Measurements from ENCODE around the gene HCN2.
"Not testable (repeated sequence)": the region's sequence is repeated elsewhere in the genome, so short reads cannot be mapped to it uniquely, and the experiment has no call there.

HCN2 gene

DNA sequence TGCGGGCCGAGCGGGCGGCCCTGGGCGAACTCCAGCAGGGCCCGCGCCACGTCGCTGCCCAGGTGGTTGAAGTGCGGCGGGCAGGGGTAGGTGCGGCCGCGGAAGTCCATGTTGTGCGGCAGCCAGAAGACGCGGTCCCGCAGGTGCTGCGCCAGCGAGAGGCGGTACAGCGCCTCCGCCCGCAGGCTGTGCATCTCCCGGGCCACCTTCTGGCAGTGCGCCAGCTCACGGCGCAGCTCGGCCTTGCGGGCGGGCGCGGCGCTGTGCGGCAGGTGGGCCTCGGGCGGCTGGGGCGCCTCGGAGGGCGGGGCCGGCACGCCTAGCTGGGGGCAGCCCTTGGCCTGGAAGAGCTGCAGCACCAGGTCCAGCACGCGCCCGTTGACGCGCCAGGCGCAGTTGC, 31.5 kb downstream of the HCN2 start:
- DNase-seq (ENCODE audit: low spot score) = not testable (repeated sequence)

DNA sequence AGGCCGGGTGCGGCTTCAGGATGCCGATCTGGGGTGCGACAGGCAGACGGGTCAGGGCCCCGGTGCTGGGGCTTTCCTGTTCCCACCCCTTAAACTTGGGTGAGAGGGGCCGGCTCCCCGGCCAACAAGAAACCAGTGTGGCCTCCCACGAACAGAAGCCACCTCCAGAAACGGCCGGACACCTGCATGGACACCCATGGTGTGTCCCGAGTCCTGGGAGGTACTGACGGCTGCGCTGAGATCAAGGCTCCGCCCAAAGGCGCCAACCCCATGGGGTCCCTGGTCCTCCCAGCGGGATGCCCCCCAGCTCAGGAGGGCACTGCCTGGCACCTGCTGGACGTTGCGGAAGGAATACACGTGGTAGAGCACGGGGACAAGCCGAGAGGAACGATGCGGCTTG, 32.1 kb downstream of the HCN2 start:
- no peak for DNase-seq (ENCODE audit: low spot score)

DNA sequence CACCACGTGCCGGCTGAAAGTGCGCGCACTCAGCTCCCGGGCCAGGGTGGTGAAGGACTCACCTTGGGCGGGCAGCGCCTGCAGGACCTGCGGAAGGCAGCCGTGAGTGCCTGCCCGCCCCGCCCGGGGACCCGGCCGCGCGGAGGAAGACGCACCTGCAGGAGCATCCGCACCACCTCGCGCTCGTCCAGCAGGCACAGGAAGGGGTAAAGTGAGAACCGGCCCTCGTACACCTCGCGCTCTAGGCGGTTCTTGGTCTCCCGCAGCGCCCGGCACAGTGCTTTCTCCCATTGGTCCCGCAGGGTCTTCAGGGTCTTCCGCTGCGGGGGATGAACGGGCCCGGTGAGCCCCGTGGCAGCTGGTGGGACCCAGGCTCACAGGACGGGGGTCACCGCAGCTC, 33.0 kb downstream of the HCN2 start:
- no peak for DNase-seq (ENCODE audit: low spot score)

DNA sequence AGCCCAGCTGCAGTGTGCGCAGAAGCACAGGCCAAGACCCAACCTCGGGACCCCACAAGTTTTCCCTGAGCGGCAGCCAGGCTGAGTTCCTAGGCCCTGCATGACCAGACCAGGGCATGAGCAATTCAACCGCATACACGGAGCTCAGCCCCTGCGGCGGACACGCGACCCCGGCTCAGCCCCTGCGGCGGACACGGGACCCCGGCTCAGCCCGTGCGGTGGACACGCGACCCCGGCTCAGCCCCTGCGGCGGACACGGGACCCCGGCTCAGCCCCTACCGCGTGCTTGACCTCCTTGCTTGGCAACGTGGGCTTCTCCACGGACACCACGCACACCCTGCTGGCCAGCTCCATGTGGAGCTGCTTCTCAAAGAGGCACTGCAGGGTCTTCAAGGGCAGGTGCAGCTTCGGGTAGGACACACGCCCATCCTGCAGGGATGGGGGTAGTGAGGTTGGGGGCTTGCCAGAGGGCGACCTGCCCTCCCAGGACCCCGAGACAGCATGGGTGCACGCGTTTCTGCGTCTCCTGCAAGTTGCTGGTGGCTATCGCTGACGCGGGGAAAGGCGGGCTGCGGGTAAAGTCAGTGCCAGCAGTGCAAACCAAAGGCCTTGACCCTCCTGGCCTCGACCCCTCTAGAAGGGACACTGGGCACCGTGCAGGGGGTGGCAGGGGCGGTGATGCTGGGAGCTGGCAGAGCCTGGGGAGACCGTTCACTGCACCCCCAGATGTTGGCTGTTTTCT, 33.7 kb downstream of the HCN2 start:
- no peak for DNase-seq (ENCODE audit: low spot score)

DNA sequence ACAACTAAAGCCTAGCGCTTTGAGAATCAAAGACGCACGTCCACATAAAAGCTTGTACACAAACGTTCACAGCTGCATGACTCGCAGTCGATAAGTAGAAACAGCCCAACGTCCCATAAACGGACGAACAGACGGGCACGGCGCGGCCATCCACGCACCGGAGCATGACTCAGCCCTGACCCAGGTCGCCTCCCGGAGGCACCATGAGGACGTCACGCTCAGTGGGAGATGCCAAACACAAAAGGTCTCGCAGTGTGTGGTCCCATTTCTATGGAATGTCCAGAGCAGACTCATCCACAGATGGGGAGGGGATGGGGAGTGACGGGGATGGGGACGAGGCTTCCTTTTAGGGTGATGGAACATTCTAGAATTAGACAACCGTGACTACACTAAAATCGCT, 34.3 kb downstream of the HCN2 start:
- no peak for DNase-seq (ENCODE audit: low spot score)

DNA sequence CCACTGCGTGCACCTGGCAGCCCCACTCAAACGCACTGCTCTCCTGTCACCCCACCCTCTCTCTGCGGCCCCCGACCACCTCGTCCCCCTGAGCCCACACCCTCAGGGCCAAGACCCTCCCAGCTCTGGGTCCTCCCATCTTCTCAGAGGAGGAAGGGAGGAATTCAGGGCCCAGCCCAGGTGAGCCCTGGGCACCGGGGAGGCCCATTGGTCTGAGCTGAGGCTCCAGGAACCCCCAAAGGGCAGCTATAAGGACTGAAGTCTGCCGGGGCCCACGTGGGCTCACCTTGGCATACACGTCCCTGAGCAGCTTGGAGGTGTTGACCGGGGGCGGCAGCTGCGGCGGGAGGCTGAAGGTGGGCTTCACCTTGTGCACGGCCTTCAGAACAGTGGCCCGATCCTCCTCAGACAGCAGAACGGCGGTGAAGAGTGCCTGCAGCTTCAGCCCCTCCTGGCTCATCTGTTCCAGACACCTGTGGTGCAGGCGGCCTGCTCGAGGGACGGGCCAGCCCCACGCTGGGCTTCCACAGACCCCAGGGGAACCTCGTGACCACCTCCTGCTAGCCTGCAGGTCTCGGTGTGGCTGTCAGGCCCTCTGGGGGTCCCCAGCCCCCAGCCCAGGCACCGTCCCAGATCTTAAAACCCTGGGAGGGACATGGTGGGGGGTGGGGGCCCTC, 34.9 kb downstream of the HCN2 start:
- DNase-seq (ENCODE audit: low spot score) = no peak

DNA sequence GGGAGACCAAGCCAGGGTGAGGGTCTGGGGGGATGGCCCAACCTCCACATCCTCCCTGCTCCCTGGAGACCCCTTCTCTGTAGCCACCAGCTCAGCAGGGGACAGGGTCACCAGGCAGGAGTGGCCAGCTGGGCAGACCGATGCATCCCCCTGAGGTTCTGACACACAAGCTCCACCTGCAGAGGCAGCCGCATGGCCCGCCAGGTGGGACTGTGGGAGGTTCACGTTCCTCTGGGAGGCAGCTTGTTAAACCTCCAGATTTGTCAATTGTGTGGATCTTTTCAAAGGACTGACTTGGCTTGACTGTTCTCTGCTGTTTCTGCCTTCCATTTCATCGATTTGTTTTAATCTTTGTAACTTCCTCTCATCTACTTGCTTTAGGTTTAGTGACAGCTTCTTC, 35.6 kb downstream of the HCN2 start:
- DNase-seq (ENCODE audit: low spot score) = no peak

DNA sequence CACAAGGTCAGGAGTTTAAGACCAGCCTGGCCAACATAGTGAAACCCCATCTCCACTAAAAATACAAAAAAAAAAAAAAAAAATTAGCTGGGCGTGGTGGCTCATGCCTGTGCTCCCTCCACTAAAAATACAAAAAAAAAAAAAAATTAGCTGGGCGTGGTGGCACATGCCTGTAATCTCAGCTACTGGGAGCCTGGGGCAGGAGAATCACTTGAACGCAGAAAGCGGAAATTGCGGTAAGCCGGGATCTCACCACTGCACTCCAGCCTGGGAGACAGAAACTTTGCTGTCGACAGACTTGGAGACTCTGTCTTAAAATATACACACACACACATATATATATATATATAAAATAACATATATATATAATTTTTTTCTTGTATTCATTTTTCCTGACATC, 36.9 kb downstream of the HCN2 start:
- DNase-seq (ENCODE audit: low spot score) = not testable (repeated sequence)

DNA sequence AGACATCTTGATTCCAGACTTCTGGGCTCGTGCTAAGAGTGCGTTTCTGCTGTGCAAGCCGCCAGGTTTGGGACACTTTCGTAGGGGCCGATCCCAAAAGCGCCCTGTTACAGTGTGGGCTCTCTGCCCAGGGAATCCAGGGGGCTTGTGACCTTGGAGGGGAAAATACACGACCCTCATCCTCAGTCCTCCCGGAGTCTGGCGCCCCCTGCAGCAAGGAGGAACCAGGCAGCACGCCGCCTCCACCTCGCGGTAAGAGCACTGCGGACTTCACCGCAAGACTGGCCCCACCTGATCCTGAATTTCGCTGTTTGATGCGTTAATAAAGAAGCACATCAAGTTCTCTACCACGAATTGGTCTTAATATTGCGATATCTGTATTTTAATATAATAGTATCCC, 38.5 kb downstream of the HCN2 start:
- DNase-seq (ENCODE audit: low spot score) = no peak

DNA sequence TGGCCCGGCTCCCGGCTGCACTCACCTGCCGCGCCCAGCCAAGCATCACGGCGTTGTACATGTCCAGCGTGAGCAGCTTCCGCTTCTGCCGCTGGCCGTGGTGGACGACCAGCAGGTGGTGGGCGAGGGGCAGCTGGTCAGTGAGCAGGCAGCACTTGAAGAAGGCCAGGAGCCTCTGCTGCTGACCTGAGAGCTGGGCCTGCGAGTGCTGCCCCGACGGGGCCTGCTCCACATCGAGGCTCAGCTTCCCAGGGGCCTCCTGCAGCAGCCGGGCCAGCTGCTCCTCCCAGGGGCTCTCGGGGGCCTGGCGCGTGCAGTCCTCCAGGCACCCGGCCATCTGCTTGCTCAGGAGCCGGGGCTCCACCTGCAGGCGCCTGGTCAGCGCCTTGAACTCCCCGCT, 39.8 kb downstream of the HCN2 start:
- not testable (repeated sequence) for DNase-seq (ENCODE audit: low spot score)

DNA sequence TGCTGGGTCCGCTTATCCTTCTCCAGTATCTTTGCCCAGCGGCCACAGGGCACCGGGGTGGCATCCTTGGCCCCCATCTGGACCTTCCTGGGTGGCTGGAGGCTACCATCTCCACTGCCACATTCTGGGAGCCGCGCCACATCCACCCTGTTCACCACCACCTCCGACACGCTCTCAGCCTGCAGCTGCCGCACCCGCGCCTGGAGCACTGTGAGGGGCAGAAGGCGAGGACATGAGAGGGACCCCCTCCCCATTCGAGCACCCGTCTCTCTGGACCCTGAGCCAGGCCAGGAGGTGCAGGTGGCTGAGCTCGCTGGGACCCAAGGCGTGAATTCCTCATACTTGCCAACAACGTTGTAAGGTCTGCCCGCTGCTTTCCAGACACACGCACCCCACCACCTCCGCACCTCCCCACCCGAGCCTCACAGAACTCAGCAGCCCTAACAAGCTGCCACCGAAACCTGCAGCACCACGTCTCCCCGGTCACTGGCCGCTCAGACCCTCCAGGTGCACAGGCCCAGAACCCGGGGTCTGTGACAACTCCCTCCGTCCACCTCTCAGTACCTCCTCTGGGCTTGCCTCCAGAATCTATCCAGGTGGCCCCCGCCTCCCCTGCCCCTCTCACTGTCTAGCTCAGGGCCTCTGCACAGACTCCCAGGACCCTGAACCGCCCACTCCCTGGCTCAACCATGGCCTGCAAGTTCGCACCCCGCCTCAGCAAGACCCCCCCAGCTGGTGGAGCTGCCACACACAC, 40.5 kb downstream of the HCN2 start:
- DNase-seq (ENCODE audit: low spot score) = no peak

DNA sequence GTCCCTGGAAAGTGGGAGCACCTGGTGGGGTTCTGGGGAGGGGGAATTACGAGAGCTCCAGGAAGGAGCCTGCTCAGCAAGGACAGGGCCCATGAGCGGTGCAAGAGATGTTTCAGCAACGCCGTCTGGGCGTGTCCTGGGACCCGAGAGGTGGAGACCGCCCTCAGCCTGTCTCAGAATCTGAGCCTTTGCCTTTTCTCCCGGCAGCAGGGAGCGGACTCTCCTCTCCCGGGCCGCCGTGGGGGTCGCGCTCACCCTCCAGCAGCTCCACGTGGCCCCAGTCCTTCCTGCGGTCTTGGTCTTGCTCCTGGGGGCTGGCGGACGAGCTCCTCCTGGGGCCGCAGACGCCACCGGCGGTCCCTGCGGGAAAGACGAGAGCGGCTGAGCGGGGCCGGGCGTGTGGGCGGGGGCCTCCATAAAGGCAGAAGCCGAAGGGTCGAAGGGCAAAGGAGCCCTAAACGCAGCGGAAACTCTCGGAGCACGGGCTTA, 42.9 kb downstream of the HCN2 start:
- peak; percentile 72 for DNase-seq (ENCODE audit: low spot score)

DNA sequence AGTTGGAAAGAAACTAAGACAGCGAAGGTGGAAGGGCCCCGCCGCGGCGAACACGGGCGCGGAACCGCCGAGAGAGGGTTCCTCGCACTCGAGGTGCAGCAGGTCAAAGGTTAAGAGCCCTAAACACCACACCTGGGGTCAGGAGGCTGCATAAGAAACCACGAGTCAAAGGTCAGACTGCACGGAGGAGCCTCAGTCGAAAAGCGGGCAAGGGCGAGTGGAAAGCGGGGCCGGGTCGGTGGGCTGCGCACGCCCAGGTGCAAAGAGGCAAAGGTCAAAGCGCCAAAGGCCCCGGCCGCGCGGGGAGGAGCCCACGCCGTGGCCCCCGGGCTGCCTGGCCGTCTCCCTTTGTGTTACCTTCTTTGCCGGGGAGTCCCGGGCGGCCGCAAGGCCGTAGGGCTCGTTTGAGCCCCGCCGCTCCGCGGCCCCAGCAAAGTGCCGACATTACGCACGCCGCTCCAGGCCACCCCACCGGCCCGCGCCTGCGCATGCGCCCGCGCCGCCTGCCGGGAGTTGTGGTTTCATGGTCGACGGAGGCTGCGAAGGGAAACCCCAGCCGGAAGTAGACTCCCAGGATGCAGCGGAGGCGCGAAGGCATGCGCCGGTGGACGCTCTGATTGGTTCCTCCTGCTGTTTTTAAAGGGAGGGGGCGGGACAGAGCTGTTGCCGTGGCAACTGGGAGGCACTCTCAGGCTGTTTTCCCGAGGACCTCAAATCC, 43.5 kb downstream of the HCN2 start, which contains the start of gene POLRMT:
Gene POLRMT, minus strand, starts transcription at position 470 of the 718 bp plus-strand sequence. Its CDS starts 25 bp downstream, at position 445.
- DNase-seq (ENCODE audit: low spot score) = peak; percentile 100

DNA sequence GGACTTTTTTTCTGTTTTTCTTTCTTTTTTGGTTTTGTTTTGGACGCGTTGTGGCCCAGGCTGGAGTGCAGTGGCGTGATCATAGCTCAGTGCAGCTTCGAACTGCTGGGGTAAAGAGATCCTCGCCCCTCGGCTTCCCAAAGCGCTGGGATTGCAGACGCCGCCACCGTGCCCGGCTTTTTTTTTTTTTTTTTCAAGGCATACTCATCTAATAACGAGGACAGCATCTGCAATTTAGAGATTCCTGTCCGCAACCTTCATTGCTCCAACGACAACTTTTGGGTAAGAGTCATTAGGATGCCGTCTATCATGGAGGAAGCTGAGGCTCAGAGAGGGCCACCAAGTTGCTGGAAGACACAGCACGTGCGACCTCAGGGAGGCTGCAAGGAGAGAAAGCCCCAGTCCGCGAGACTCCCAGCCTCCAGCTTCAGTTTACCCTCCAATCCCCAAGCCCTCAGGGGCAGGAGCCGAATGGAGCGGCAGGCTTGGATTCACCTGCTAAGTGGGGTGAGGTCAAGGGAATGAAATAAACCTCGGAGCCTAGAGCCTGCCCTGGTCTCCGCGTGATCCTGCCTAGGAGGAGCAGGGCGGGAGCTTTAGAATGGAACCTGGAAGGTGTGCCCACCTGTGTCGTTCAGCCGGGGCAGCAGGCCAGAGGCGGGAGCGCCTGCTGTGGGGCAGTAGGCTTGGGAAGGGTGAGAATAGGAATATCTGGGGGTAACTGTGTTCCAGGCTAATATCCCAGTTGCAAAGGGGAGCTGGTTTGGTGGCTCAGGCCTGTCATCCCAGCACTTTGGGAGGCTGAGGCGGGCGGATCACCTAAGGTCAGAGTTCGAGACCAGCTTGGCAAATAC, 44.3 kb downstream of the HCN2 start:
- no peak for DNase-seq (ENCODE audit: low spot score)

DNA sequence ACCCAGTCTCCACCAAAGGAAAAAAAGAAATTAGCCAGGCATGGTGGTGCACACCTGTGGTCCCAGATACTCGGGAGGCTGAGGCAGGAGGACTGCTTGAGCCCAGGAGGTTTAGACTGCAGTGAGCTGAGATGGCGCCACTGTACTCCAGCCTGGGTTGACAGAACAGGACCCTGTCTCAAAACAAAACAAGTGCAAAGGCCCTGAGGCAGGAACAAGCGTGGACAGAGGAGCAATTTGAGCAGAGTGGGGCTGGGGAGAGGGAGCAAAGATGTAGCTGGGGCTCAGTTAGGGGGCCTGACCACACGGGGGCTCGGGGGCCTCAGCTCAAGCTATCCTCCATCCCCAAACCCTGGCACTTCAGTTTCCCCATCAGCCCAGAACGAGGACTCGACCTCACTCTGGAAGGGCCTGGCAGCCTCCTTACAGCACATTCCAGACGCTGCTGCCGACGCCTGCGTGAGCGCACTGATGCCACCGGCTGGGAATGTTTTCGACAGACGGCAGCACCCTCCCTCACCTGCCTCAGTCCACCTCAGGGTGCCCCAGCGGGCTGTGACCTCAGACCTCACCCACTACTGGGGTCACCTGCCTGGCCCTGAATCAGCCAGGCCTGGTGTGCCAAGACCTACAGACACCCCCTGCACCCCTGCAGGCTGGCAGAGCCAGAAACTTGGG, 45.4 kb downstream of the HCN2 start:
- no peak for DNase-seq (ENCODE audit: low spot score)

DNA sequence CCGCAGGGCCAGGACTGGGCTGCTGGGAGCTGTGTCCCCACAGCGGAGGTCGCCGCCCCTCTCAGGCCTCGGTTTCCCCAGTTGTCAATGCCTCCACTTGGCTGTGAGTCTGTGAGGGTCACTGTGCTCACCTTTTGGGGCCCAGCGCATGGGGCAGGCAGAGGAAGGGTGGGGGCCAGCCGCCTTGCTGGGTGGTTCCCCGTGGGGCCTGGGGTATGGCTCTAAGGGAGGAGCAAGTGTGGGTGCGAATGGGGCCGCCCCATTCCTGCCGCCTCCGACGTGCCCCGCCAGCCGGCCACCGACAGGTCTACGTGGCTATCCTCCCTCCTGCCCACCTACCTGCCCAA, 49.2 kb downstream of the HCN2 start:
- no peak for DNase-seq (ENCODE audit: low spot score)

DNA sequence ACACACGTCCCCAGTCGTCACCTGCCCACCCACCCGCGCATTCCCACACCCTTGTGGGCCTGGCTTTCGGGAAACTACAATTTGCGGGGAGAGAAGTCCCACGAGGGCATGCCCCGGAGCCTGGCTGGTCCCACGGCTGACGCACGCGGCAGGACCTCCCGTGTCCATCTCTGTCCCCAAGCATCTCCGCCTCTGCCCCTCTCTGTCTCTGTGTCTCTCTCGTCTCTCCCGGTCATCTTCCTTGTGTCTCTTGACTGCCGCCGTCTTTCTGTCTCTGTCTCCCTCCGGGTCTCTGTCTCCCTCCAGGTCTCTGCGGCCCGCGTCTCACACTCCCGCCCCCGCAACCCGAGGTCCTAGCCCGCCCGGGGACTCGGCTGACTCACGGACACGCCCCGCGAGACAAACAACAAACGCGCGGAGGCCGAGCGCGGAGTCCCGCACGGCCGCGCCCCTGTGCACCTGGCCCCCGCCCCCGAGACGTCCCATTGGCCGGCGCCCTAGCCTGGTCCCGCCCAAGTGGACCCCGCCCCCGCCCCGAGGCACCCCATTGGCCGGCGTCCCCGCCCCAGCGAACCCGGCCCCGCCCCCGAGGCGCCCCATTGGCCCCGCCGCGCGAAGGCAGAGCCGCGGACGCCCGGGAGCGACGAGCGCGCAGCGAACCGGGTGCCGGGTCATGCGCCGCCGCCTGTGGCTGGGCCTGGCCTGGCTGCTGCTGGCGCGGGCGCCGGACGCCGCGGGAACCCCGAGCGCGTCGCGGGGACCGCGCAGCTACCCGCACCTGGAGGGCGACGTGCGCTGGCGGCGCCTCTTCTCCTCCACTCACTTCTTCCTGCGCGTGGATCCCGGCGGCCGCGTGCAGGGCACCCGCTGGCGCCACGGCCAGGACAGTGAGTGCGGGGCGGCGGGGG, 49.8 kb downstream of the HCN2 start, which contains the start of gene FGF22:
Gene FGF22, plus strand, starts transcription at position 627 of the 908 bp plus-strand sequence. Its CDS starts 47 bp downstream, at position 674.
- DNase-seq (ENCODE audit: low spot score) = peak; percentile 100

DNA sequence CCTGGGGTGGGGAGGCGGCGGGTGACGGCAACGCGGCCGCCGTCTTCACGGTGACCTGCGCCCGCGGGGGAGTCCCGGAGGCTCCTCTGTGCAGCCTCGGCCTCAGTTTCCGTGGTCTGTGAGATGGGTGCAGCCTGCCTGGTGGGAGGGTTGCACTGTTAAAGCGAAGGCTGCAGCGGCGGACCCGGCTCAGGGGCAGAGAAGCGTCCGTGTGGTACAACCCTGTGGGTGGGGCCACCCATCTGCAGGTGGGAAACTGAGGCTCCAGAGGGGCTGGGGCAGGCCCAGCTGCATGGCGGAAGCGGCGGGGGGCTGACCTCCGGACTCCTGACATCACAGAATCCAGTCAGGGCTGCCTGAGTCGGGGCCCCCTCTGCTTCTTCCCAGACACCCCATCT, 50.5 kb downstream of the HCN2 start:
- no peak for DNase-seq (ENCODE audit: low spot score)

DNA sequence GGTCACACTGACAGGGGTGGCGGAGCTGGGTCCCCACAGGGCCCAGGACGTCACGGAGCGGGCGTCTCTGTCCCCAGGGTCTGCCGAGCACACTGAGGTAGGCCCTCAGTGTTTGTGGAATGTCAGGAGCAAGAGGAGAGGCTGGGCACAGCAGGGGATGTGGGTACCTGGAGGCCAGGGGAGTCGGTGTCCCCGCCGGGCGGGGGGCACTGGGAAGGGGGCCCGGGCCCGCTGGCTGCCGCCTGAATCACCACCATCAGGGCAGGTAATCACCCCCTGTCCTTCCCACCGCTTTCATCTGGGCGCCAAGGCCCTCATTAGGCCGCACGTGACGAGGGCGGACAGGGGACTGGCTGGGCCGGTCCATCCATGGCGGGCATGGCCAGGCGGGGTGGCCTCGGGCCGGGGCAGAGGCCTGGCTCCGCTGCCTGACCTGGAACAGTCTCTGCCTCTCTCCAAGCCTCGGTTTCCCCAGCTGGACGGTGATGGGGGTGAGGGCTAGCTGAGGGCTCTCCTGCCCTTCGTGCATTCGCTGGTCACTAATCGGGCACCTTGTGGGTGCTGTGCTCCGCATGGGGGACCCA, 51.0 kb downstream of the HCN2 start:
- no peak for DNase-seq (ENCODE audit: low spot score)
